Thyroid gland (tissue), 4 donors: ENCODE measurements around the gene NIPBL. TPM values are rescaled to one million over a fixed set of nuclear protein-coding genes. Genes with fewer than 3 reads are reported as not detected.
"Not testable (repeated sequence)": the region's sequence is repeated elsewhere in the genome, so short reads cannot be mapped to it uniquely, and the experiment has no call there.

Experiments used
- DNase-seq, 2 donors: peaks; one replicate each; pipeline ENCODE4 v3.0.0-alpha.2; 2019
- H3K27ac ChIP-seq, 3 donors: fragments of 200-600 bp; sonication (generic); 1 replicate in 2 of 3; 2 replicates in 1 of 3; pipeline ENCODE4 v1.5.1; 2016 to 2019; ENCODE audit warnings: mild to moderate bottlenecking in 1 of 3, moderate library complexity in 1 of 3
- H3K27me3 ChIP-seq: fragments of 200-600 bp; sonication (generic); one replicate; pipeline ENCODE4 v1.5.1; 2019
- H3K36me3 ChIP-seq, 2 donors: fragments of 200-600 bp; sonication (generic); one replicate each; pipeline ENCODE4 v1.5.1; 2016 to 2019
- H3K4me1 ChIP-seq, 2 donors: fragments of 200-600 bp; sonication (generic); one replicate each; pipeline ENCODE4 v1.5.1; 2017 to 2019
- H3K4me3 ChIP-seq, 3 donors: fragments of 200-600 bp; sonication (generic); replicated peaks in 1 of 3; 1 replicate in 2 of 3; 2 replicates in 1 of 3; pipeline ENCODE4 v1.5.1; 2016; ENCODE audit warnings: mild to moderate bottlenecking in 1 of 3
- H3K9me3 ChIP-seq: fragments of 200-600 bp; sonication (generic); one replicate; pipeline ENCODE4 v1.5.1; 2017
- POLR2A ChIP-seq, 2 donors: fragments of 450-650 bp; IDR thresholded peaks; one replicate each; pipeline ENCODE4 v1.6.1; 2017; ENCODE audit warnings: antibody characterized with exemption in 2 of 2, mild to moderate bottlenecking in 2 of 2, moderate library complexity in 1 of 2
- whole genome bisulfite sequencing, 2 donors: methylation state at CpG; one replicate each; pipeline ENCODE4 v1.1.5; 2017; 5-methylcytosine and 5-hydroxymethylcytosine counted together
- intact Hi-C: fragments of 100-400 bp; cut with DNase I; formaldehyde crosslinking; loops from one replicate; pipeline ENCODE4 v1.15.1; 2023
- total RNA-seq, 4 donors: library from RNA; depleted of rRNA; stranded (reverse); fragments of >200 nt; gene quantifications; one replicate each; pipeline ENCODE4 v1.2.3, GENCODE V29; 2016
- TF ChIP-seq, protein P1 (sequence below), 6 experiments: fragments of 200-600 bp in 3 of 6; fragments of 450-650 bp in 3 of 6; sonication (generic) in 3 of 6; IDR thresholded peaks; one replicate each; pipeline ENCODE4 v1.5.1; 2016 to 2019; ENCODE audit warnings: antibody characterized with exemption in 6 of 6, mild to moderate bottlenecking in 2 of 6, inconsistent platforms in 1 of 6, moderate library complexity in 1 of 6

Gene NIPBL
- total RNA-seq, 4 donors from 2014 or later = 62.1 to 145 (median 87.8) TPM

DNA sequence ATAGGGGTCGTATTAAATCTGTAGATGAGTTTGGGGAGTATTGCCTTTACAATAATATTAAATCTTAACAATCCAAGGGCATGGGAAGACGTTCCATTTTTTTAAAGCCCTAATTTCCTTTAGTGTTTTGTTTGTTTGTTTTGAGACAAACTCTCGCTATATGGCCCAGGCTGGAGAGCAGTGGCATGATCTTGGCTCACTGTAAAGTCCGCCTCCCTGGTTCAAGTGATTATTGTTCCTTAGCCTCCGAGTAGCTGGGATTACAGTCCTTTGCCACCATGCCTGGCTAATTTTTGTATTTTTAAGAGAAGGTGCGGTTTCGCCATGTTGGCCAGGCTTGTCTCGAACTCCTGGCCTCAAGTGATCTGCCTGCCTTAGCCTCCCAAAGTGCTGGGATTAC lies 19.9 kb downstream of the NIPBL start:
- TF ChIP-seq POLR2A (IDR thresholded peaks at IDR 0.05) = no peak
- TF ChIP-seq, protein P1, sequence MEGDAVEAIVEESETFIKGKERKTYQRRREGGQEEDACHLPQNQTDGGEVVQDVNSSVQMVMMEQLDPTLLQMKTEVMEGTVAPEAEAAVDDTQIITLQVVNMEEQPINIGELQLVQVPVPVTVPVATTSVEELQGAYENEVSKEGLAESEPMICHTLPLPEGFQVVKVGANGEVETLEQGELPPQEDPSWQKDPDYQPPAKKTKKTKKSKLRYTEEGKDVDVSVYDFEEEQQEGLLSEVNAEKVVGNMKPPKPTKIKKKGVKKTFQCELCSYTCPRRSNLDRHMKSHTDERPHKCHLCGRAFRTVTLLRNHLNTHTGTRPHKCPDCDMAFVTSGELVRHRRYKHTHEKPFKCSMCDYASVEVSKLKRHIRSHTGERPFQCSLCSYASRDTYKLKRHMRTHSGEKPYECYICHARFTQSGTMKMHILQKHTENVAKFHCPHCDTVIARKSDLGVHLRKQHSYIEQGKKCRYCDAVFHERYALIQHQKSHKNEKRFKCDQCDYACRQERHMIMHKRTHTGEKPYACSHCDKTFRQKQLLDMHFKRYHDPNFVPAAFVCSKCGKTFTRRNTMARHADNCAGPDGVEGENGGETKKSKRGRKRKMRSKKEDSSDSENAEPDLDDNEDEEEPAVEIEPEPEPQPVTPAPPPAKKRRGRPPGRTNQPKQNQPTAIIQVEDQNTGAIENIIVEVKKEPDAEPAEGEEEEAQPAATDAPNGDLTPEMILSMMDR (IDR thresholded peaks at IDR 0.05) = no peak

DNA sequence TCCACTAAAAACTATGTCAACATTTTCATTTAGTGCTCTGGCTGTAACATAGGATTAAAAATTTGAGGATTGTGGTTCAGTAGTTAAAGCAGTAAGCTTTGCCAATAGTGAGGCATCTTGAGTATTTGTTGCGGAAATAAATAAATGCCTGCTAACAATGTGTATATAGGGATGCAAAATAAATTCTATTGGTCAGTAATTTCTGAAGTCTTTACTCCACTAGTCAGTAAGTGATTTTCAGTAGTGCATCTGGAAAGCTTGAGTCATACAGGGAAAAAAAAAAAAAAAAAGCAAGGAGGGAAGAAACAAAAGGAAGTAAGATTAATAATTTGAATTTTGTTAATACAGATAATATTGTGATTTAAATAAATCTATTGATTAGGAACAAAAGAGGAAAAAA lies 21.0 kb downstream of the NIPBL start:
- no peak for DNase-seq
- WGBS, 2 donors = 67 to 75% methylated on average over 1 of the region's 1 CpG
- TF ChIP-seq, protein P1 (IDR thresholded peaks at IDR 0.05) = no peak
- TF ChIP-seq POLR2A (IDR thresholded peaks at IDR 0.05) = no peak
- intact Hi-C loops = no loop called here
- Histone ChIP-seq H3K4me3 (no peak overlapping the region), H3K9me3 (no peaks in the 10 kb centered on the region), H3K36me3 (no peaks in the 10 kb centered on the region), H3K27ac (no peak overlapping the region), H3K4me1 (peaks cover 8 to 13% of the 10 kb centered on the region in 2 donors), H3K27me3 (no peaks in the 10 kb centered on the region)

More for the DNA sequence above, 19.9 kb downstream of the NIPBL start:
- Histone ChIP-seq H3K9me3 (no peaks in the 10 kb centered on the region), H3K4me1 (peaks cover 8 to 13% of the 10 kb centered on the region in 2 donors), H3K36me3 (no peaks in the 10 kb centered on the region), H3K27me3 (no peaks in the 10 kb centered on the region), H3K4me3 (no peak overlapping the region), H3K27ac (no peak overlapping the region)
- WGBS, 2 donors = 92 to 93% methylated on average over 8 of the region's 8 CpGs
- DNase-seq = no peak
- intact Hi-C loops = no loop called here

GRCh38 chr5:36899860-36900259 lies 23.3 kb downstream of the NIPBL start:
- 79 to 89% methylated on average over 1 of the region's 1 CpG for WGBS, 2 donors
- no peaks in the 10 kb centered on the region for H3K27me3 ChIP-seq
- no peak for TF ChIP-seq POLR2A (IDR thresholded peaks at IDR 0.05)
- TF ChIP-seq, protein P1 (IDR thresholded peaks at IDR 0.05) = no peak
- H3K4me3 ChIP-seq = no peak overlapping the region
- intact Hi-C loops = no loop called here
- H3K27ac ChIP-seq = no peak overlapping the region
- H3K9me3 ChIP-seq = no peaks in the 10 kb centered on the region
- DNase-seq = no peak
- peaks cover 0 to 8% of the 10 kb centered on the region in 2 donors for H3K4me1 ChIP-seq
- H3K36me3 ChIP-seq = no peaks in the 10 kb centered on the region

- Histone ChIP-seq H3K4me3 (no peak overlapping the region), H3K27ac (no peak overlapping the region), H3K27me3 (no peaks in the 10 kb centered on the region), H3K9me3 (no peaks in the 10 kb centered on the region), H3K36me3 (no peaks in the 10 kb centered on the region), H3K4me1 (peaks cover 0 to 8% of the 10 kb centered on the region in 2 donors)
- DNase-seq = no peak
- intact Hi-C loops = no loop called here
- 87 to 88% methylated on average over 2 of the region's 2 CpGs for WGBS, 2 donors
- TF ChIP-seq POLR2A (IDR thresholded peaks at IDR 0.05) = no peak
- TF ChIP-seq, protein P1 (IDR thresholded peaks at IDR 0.05) = no peak
Measured at GRCh38 chr5:36900283-36900682, 23.7 kb downstream of the NIPBL start.

GRCh38 chr5:36901077-36901476 lies 24.5 kb downstream of the NIPBL start:
- DNase-seq, H3K36me3 ChIP-seq, H3K4me1 ChIP-seq, H3K27ac ChIP-seq, intact Hi-C loops, H3K9me3 ChIP-seq, H3K4me3 ChIP-seq, H3K27me3 ChIP-seq: not testable (repeated sequence)

GRCh38 chr5:36901856-36902255 lies 25.3 kb downstream of the NIPBL start:
- intact Hi-C loops = no loop called here
- Histone ChIP-seq H3K4me1 (peaks cover 0 to 13% of the 10 kb centered on the region in 2 donors), H3K36me3 (no peaks in the 10 kb centered on the region), H3K27ac (no peak overlapping the region), H3K4me3 (no peak overlapping the region), H3K27me3 (no peaks in the 10 kb centered on the region), H3K9me3 (no peaks in the 10 kb centered on the region)
- 95 to 97% methylated on average over 3 of the region's 3 CpGs for WGBS, 2 donors
- TF ChIP-seq, protein P1 (IDR thresholded peaks at IDR 0.05) = no peak
- no peak for TF ChIP-seq POLR2A (IDR thresholded peaks at IDR 0.05)
- no peak for DNase-seq
